PC-3 (cell line): Measurements from ENCODE around the gene DNPEP. TPM values are rescaled to one million over a fixed set of nuclear protein-coding genes. Genes with fewer than 3 reads are reported as not detected.

Experiments used
- ATAC-seq: fragments of 200-7000 bp; cut with Tn5 transposase; 2 replicates; pipeline ENCODE4 v1.9.1; 2020; ENCODE audit warnings: mild to moderate bottlenecking, moderate library complexity
- BruUV-seq: library from RNA; stranded (reverse); fragments of 400-500 nt; replicated peaks from 2 replicates; lab custom pipeline; 2021; lab: Mats Ljungman, UMichigan
- CTCF ChIA-PET: fragments of 300-600 bp; sonication (Branson Sonifier 250); formaldehyde crosslinking; loops from one replicate; lab custom pipeline; 2022; ENCODE audit warnings: antibody characterized with exemption; lab: Charles Lee
- POLR2A ChIA-PET: fragments of 300-600 bp; sonication (Branson Sonifier 250); formaldehyde crosslinking; loops from one replicate; lab custom pipeline; 2022; ENCODE audit warnings: antibody characterized with exemption; ENCODE audit not compliant: unreplicated experiment; lab: Charles Lee
- DNase-seq: peaks from one replicate; pipeline ENCODE4 v3.0.0-alpha.2; 2015
- H2AFZ ChIP-seq: fragments of 300-600 bp; sonication (generic); 2 replicates; pipeline ENCODE4 v1.6.0; 2016; ENCODE audit warnings: antibody characterized with exemption, low read length
- H3F3A ChIP-seq: fragments of 300-600 bp; sonication (generic); one replicate; pipeline ENCODE4 v1.6.0; 2017; ENCODE audit warnings: antibody characterized with exemption, low read length, control low read depth, mild to moderate bottlenecking; ENCODE audit not compliant: unreplicated experiment
- H3K27ac ChIP-seq: fragments of 300-600 bp; sonication (generic); 2 replicates; pipeline ENCODE4 v1.5.1; 2016; ENCODE audit warnings: mild to moderate bottlenecking, low read length
- H3K27me3 ChIP-seq: fragments of 300-600 bp; sonication (generic); 2 replicates; pipeline ENCODE4 v1.6.1; 2016; ENCODE audit warnings: low read length, mixed read lengths
- H3K36me3 ChIP-seq: fragments of 300-600 bp; sonication (generic); 2 replicates; pipeline ENCODE4 v1.6.1; 2016; ENCODE audit warnings: low read depth, mixed run types, low read length, mixed read lengths
- H3K4me1 ChIP-seq: fragments of 300-600 bp; sonication (generic); 2 replicates; pipeline ENCODE4 v1.5.1; 2016; ENCODE audit warnings: low read length; ENCODE audit not compliant: insufficient read depth
- H3K4me2 ChIP-seq: fragments of 300-600 bp; sonication (generic); 2 replicates; pipeline ENCODE4 v1.6.0; 2016; ENCODE audit warnings: low read length
- H3K4me3 ChIP-seq: fragments of 300-600 bp; sonication (generic); 2 replicates; pipeline ENCODE4 v1.5.1; 2016; ENCODE audit warnings: mild to moderate bottlenecking, low read length, mixed read lengths
- H3K79me2 ChIP-seq: fragments of 300-600 bp; sonication (generic); 2 replicates; pipeline ENCODE4 v1.6.1; 2017; ENCODE audit warnings: low read length, mixed read lengths
- H3K9ac ChIP-seq: fragments of 300-600 bp; sonication (generic); 2 replicates; pipeline ENCODE4 v1.6.0; 2016; ENCODE audit warnings: mild to moderate bottlenecking, low read length
- H3K9me2 ChIP-seq: fragments of 300-600 bp; sonication (generic); replicated peaks from 2 replicates; pipeline ENCODE4 v1.6.1; 2016; ENCODE audit warnings: mixed run types, low read length, mixed read lengths
- H3K9me3 ChIP-seq: fragments of 300-600 bp; sonication (generic); 2 replicates; pipeline ENCODE4 v1.6.1; 2016; ENCODE audit warnings: low read length, mixed read lengths
- H4K20me1 ChIP-seq: fragments of 300-600 bp; sonication (generic); 2 replicates; pipeline ENCODE4 v1.6.1; 2016; ENCODE audit warnings: low read length, mixed read lengths
- EZH2 ChIP-seq: fragments of 300-600 bp; sonication (generic); IDR thresholded peaks from one replicate; pipeline ENCODE4 v1.6.1; 2017; ENCODE audit warnings: antibody characterized with exemption, mild to moderate bottlenecking, low read length; ENCODE audit not compliant: unreplicated experiment
- EZH2phosphoT487 ChIP-seq: fragments of 300-600 bp; sonication (generic); IDR thresholded peaks from 2 replicates; pipeline ENCODE4 v1.6.1; 2018; ENCODE audit warnings: mild to moderate bottlenecking, antibody characterized with exemption, low read length, borderline replicate concordance
- intact Hi-C: fragments of 100-400 bp; cut with micrococcal nuclease; formaldehyde crosslinking; loops from 2 replicates; pipeline ENCODE4 v1.9.0; 2023
- total RNA-seq: library from RNA; depleted of rRNA; stranded (reverse); fragments of >200 nt; gene quantifications from 2 replicates; pipeline ENCODE4 v1.2.3, GENCODE V29; 2014
- TF ChIP-seq, protein P1 (sequence below): fragments of 300-600 bp; sonication (generic); conservative IDR thresholded peaks from 2 replicates; pipeline ENCODE4 v1.5.1; 2017; ENCODE audit warnings: antibody characterized with exemption, low read depth, mild to moderate bottlenecking, low read length

DNPEP gene
- total RNA-seq, 1 experiment from 2014 or later = 114 TPM

DNA sequence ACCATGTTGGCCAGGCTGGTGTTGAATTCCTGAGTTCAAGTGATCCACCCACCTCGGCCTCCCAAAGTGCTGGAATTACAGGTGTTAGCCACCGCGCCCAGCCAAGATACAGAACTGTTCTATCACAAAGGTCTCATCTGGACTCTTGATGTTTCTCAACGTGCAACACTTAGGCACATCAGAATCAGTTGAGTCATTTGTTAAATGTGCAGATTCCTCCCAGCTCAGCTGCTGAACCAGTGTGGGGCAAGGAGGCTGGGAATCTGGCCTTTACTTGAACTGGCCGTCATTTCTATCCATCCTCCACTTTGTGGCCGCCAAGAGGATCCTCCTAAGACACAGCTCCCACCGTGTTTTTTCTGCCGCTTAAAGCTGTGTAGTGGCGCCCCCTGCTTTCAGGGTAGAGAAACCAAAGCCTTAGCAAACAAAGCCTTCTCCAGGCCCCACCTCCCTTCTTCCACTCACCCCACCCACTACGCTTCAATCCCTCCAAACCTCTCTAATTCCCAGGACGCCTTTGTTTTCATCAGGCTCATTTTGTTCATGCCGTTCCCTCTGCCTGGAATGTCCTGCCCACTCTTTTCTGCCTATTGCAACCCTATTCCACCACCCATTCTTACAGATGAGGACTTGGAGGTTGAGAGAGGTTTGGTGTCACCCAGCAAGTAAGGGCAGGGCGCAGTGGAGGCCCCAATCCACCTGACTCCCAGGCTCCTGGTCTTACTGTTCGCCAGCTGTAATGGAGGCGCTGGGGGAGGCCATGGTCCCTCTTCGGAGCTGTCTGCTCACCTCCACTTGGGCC lies 46.2 kb upstream of the DNPEP start:
- Histone ChIP-seq H3K4me3 (no peak overlapping the region), H3K9me2 (no peaks in the 10 kb centered on the region), H3K9ac (no peak overlapping the region), H2AFZ (no peak overlapping the region), H3K4me1 (no peaks in the 10 kb centered on the region), H3K9me3 (no peaks in the 10 kb centered on the region), H3K36me3 (no peaks in the 10 kb centered on the region), H3K27ac (no peak overlapping the region), H3K4me2 (no peak overlapping the region), H3F3A (no peaks in the 10 kb centered on the region), H3K79me2 (no peaks in the 10 kb centered on the region), H3K27me3 (no peaks in the 10 kb centered on the region), H4K20me1 (no peaks in the 10 kb centered on the region)
- no TSS peak for BruUV-seq
- CTCF ChIA-PET = interaction anchor here (0.6 kb wide), 1 partner anchor 30 kb away, joined by 3 read pairs; no protein-coding TSS in a partner anchor
- POLR2A ChIA-PET = no interaction called here
- ATAC-seq (no peak), DNase-seq (peak; percentile 49)
- TF ChIP-seq EZH2phosphoT487 (no peak), EZH2 (no peak)
- TF ChIP-seq, protein P1, sequence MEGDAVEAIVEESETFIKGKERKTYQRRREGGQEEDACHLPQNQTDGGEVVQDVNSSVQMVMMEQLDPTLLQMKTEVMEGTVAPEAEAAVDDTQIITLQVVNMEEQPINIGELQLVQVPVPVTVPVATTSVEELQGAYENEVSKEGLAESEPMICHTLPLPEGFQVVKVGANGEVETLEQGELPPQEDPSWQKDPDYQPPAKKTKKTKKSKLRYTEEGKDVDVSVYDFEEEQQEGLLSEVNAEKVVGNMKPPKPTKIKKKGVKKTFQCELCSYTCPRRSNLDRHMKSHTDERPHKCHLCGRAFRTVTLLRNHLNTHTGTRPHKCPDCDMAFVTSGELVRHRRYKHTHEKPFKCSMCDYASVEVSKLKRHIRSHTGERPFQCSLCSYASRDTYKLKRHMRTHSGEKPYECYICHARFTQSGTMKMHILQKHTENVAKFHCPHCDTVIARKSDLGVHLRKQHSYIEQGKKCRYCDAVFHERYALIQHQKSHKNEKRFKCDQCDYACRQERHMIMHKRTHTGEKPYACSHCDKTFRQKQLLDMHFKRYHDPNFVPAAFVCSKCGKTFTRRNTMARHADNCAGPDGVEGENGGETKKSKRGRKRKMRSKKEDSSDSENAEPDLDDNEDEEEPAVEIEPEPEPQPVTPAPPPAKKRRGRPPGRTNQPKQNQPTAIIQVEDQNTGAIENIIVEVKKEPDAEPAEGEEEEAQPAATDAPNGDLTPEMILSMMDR = peak; percentile 60
- intact Hi-C loops = no loop called here

DNA sequence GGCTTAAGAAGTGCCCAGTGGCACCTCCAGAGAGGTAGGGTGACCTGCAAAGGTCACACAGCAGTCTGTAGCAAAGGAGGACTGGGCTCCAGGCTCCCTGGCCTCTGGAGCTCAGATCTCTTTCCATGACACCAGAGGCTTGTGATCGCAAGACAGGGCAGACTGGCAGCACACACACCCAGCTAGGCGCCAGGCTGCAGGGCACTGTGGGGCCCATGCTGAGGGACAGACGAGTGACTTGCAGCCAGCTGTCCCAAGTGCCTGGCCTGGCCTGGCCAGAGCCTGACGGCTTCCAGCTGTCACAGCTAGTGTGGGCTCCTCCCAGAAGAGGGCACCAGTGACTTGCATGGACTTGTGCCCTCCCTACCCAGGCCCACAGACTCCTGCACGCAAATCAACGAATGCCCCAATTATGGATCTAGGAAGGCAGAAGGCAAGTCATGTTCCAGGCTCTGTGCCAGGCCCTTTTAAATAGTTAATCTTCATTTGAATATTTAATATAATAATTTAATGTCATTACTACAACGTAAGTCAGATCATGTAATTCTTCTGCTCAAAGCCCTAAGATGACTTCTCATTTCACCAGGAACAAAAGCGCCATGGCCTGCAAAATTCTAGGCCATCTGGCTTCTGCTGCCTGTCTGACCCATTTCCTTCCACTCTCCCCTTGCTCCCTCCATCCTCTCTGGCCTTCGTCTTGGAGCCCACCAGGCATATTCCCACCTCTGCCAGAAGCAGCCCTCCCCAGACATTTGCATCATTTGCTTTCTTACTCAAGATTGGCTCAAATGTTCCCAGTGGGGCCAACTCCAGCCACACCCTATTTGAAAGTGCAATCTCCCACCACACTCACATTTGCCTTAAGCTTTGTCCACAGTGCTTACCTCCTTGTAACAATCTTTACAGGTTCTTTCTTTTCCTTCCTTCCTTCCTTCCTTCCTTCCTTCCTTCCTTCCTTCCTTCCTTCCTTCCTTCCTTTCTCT lies 43.2 kb upstream of the DNPEP start:
- intact Hi-C loops = loop anchor here (1.0 kb wide), 2 partner anchors 27 to 99 kb away; no protein-coding TSS in a partner anchor
- BruUV-seq = no TSS peak

More for the DNA sequence above, 43.2 kb upstream of the DNPEP start:
- Histone ChIP-seq H3K4me2 (no peak overlapping the region), H3K9ac (no peak overlapping the region), H3K36me3 (no peaks in the 10 kb centered on the region), H3K79me2 (no peaks in the 10 kb centered on the region), H3K27ac (no peak overlapping the region), H3K9me3 (no peaks in the 10 kb centered on the region), H4K20me1 (no peaks in the 10 kb centered on the region), H2AFZ (peak overlapping the region; percentile 25; the same call in 1 of the 2 replicates), H3K4me3 (no peak overlapping the region), H3K27me3 (no peaks in the 10 kb centered on the region), H3K9me2 (no peaks in the 10 kb centered on the region), H3K4me1 (no peaks in the 10 kb centered on the region), H3F3A (no peaks in the 10 kb centered on the region)
- DNase-seq (peak; percentile 67), ATAC-seq (peak; percentile 100)
- ChIA-PET CTCF (interaction anchor here (0.5 to 1.2 kb wide), 3 partner anchors 35 to 99 kb away, joined by 3 to 4 read pairs (median 3); no protein-coding TSS in a partner anchor), POLR2A (interaction anchor here (0.5 kb wide), 1 partner anchor 19 kb away, joined by 5 read pairs; no protein-coding TSS in a partner anchor)
- TF ChIP-seq EZH2 = no peak
- TF ChIP-seq, protein P1 = peak; percentile 65
